ENCODE data around the gene KRT82.
"Not testable (repeated sequence)": the region's sequence is repeated elsewhere in the genome, so short reads cannot be mapped to it uniquely, and the experiment has no call there.

Gene KRT82

DNA sequence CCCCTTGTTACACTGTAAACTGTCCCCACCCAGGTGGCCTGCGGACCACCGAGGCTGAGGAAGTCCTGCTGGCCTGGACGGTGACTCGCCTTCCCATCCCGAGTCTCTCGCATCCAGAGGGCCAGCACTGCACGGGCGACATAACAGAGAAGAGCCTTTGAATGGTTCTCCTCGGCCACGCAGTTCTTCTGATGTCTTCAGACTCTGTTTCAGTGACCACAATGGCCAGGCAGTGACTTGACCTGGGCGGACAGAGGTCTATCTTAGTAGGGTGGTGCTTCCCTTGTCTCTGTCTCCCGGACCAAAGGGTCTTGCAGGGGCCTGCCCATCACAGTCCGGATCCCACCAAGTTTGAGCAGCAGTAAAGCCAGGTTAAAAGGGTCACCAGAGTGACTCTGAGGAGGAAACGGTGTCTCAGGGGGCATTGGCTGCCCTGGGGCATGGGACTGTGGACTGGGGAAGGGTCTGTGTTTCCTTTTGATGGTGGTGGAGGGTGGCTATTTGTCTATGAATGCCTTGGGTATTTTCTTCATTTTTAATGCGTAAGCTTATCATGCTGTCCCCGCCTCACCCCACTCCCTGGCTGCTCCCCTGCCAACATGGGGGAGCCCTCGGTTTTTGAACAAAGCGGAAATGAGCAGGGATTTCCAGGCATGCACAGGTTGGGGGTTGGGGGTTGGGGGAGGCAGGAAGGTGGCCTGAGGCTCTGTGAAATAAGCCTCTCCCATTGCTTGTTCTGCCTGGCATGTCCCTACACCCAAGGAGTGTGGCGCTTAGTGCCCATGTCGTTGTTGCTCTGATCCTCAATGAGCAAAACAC lies 49.2 kb downstream of the KRT82 start:
- DNase-seq, result no peak

- no peak for DNase-seq
These were observed 49.9 kb downstream of the KRT82 start for GRCh38 chr12:52356031-52356761.

- no peak for DNase-seq
These were observed 51.0 kb downstream of the KRT82 start for GRCh38 chr12:52355176-52355575.

GRCh38 chr12:52354200-52354599 lies 51.9 kb downstream of the KRT82 start:
- no peak for DNase-seq

GRCh38 chr12:52353766-52354165 lies 52.4 kb downstream of the KRT82 start:
- no peak for DNase-seq

GRCh38 chr12:52352951-52353350 lies 53.2 kb downstream of the KRT82 start:
- no peak for DNase-seq

DNA sequence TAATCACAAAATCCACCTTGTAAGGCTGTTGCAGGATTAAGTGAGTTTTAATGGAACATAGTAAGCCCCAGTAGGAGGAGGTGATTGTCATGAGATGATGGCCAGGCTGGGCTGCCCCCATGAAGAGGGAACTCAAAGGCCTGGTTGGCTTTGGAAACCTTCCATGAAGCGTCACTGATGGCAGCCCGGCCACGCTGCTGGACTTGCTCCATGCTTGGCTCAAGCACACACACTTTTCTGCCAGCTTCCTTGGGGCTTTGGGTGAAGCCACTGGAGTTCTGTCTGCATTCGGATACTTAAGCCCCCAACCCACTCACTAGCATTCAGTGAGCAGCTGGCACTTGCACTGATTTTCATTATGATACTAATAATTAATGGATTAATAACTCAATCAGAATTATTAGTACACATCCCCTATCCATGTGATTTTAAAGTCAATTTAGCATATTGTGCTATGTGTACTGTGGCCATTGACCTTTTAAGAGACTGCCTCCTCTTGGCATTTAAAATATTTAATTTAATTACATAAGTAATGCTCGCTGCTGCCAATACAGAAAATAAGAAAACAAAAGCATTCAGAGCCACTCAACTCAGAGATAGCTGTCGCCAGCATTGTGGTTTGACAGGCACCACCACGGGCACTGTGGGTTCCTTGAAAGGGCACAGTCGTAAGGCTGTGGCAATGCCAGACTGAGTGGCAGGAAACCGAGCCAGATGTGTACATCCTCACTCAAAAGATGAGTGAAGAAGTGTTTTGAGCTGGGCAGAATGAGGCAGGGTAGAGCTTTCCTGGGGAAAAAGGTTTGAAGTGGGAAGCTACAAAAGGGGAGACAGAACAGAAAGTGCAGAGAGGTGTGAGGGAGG lies 54.7 kb downstream of the KRT82 start:
- no peak for DNase-seq

- no peak for DNase-seq
These were observed 55.3 kb downstream of the KRT82 start for GRCh38 chr12:52350786-52351185.

- no peak for DNase-seq
These were observed 56.0 kb downstream of the KRT82 start for GRCh38 chr12:52350021-52350620.

- no peak for DNase-seq
These were observed 56.9 kb downstream of the KRT82 start for GRCh38 chr12:52349196-52349595.

DNA sequence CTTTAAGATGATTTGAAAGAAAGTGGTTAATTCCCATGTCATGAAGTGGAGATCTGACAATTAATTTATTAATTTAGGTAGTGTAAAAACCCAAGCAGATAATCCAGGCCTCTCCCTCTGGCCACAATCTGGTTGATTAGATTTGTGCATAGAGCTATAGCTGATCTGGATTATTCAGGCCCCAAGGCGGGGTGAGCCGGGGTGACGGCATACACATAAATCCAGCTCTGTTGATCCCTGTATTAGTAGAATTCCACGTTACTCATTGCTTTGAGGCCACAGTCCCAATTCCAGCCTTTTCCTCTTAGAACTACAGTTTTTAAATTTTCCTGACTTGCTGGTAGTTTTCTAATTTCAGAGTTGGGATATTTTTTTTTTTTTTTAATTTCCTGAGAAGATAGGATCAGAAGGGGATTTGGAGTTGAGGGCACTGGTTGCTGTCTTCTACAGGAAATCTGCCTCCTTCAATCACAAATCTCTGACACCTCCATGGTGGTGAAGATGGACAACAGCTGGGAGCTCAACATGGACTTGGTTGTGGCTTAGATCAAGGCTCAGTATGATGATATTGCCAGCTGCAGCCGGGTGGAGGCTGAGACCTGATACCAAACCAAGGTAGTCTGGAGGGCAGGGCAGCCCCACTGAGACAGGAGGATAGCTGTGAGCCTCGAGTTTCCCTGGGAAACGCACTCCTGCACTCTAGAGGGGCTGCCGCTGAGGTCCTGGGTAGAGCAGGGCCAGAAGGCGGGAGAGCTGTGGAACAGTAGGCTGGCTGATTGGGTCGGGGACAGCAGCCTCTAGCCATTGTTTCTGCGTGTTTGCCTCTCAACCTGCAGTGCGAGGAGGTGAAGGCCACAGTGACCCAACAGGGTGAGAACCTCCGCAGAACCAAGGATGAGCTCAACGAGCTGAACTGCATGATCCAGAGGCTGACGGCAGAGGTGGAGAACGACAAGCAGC lies 58.3 kb downstream of the KRT82 start:
- no peak for DNase-seq

DNA sequence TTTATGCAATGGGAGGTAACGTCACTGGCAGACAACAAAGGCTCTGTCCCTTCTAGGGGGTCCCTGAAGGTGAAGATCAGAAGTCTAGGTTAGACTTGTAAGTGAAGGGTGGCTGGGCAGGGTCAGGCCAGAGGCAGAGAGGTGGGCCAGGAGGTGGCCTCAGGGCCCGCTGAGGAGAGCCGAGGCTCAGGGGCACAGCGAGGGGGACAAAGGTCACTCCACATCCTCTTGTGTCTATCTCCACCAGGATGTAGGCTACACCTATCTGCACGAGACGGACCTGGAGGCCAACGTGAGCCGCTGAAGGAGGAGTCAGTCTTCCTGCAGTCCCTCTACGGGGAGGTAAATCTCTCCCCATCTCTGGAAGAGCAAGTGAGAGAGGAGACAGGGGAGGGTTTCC lies 59.1 kb downstream of the KRT82 start:
- DNase-seq, result no peak

GRCh38 chr12:52346593-52346992 lies 59.5 kb downstream of the KRT82 start:
- DNase-seq, result no peak

- DNase-seq, result not testable (repeated sequence)
These were observed 61.1 kb downstream of the KRT82 start for GRCh38 chr12:52345041-52345440.

GRCh38 chr12:52344111-52344510 lies 62.0 kb downstream of the KRT82 start:
- DNase-seq, result no peak

All from NCI-H1417 treated with DMSO at 0.1 percent for 48 hours (cell line).